NCI-H2227 (cell line): ENCODE data around the gene CD248.
A peak's percentile ranks its signal among the peaks of the same experiment; 100 is the strongest.

ENCODE experiments used
- DNase-seq: peaks from one replicate; lab custom pipeline; 2025; ENCODE audit not compliant: unreplicated experiment; lab: John Stamatoyannopoulos, UW

Gene CD248

DNA sequence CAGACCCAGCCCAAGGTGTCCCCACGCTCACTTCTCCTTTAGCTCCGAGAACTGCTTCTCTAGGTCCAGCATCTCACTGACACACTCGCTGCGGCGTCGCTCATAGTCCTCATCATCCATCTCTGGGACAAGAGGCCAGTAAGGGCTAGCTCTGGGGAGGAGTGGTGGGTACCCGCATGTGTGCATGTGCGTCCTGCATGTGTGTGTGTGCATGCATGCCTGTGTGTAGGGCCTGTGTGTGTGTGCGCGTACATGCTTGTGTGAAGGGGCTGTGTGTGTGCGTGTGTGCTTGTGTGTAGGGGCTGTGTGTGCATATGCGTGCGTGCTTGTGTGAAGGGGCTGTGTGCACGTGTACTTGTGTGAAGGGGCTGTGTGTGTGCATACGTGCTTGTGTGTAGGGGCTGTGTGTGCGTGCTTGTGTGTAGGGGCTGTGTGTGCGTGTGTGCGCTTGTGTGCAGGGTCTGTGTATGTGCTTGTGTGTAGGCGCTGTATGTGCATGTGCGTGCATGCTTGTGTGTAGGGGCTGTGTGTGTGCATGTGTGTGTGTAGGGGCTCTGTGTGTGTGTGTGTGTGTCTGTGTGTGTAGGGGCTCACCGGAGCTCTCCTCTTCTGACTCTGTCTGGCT lies 24.8 kb upstream of the CD248 start:
- DNase-seq, result no peak

GRCh38 chr11:66340596-66341501 lies 24.0 kb upstream of the CD248 start:
- DNase-seq, result no peak

DNA sequence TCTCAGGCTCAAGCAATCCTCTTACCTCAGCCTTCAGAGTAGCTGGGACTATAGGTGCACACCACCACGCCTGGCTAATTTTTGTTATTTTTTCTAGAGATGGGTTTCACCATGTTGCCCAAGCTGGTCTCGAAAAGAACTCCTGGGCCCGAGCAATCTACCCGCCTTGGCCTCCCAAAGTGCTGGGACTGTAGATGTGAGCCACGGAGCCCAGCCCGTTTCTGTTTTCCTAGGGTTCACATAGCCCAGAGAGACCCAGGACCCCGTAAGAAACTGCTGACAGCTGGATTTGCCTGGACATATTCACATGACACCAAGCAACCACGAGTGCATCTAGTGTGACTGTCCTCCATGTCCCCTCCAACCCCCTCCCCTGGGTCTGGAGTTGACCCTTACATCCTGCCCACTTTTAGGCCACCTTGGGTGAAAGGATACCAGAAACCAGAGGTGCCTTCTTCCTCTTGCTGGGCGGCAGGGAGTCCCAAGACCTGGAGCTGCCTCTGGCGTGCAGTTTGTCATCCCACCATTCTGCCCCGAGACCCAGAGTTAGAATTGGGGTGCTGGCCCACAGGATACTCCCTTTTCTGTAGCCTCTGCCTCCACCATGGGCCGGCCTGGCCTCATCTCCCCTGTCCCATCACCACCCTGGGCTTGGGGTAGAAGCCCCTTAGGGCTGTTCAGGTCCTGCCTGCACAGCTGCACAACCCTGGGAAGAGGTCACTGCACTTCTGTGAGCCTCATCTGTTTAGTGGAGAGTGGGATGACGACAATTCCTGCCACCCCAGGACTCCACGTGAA lies 23.0 kb upstream of the CD248 start:
- no peak for DNase-seq

DNA sequence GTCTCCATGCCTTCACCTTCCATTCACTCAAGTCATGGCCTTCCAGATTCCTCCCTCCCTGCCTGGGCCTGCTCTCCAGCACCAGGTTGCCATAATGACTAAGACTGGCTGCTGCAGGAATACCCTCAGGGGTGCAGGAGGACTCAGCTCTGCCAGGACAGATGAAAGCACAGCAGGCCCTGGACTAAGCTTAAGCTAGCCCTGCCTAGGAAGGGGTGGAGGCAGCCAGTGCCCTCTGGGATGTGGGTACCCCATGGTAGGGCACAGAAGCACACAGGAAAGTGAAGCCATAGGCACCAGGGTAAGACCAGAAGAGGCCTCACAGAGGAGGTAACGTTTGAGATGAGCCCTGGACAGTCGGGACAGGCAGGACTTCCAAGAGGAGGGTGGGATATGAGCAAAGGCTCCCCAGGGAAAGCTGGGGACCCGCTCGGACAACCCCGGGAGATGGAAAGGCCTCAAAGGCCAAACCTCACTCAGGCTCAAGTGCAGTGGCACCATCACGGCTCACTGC lies 22.4 kb upstream of the CD248 start:
- no peak for DNase-seq

DNA sequence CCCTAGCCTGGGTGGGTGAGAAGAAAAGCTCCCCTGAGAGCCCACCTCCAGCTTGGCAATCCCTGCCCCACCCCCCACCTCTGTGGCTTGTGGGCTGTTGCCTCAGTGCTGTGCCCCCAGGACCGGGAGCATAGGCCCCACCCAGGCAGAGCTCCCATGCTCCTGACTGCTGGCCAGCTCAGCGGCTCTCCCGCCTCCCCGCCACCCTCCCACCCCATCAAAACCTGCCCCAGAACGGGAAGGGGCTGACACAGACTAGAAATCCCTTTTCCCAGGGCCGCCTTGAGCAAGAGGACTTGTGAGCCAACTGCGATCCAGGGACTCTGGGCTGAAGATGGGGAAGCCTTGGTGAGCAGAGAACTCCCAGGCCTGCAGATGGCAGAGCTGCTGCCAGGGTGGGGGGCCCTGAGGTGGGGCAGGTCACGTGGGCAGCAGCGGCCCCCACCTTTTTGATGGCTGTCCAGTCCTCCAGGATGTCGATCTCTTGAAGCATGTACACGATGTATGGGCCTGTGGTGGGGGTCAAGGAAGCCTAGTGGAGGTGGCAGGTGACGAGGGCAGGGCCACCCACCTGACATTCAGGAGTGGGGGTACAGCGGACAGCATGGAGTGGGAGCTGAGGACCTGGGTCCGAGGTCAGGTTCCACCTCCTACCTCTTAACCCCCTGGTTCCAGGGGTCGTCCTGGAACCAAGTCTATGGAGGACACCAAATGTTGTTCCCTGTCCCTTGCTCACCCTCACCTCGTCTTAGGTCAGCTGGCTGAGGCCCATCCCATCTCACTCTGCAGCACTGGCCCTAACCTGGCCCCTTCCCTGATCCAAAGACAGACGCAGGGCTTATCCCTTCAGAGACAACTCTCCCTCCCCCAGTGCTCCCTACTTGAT lies 21.7 kb upstream of the CD248 start:
- DNase-seq, result no peak

DNA sequence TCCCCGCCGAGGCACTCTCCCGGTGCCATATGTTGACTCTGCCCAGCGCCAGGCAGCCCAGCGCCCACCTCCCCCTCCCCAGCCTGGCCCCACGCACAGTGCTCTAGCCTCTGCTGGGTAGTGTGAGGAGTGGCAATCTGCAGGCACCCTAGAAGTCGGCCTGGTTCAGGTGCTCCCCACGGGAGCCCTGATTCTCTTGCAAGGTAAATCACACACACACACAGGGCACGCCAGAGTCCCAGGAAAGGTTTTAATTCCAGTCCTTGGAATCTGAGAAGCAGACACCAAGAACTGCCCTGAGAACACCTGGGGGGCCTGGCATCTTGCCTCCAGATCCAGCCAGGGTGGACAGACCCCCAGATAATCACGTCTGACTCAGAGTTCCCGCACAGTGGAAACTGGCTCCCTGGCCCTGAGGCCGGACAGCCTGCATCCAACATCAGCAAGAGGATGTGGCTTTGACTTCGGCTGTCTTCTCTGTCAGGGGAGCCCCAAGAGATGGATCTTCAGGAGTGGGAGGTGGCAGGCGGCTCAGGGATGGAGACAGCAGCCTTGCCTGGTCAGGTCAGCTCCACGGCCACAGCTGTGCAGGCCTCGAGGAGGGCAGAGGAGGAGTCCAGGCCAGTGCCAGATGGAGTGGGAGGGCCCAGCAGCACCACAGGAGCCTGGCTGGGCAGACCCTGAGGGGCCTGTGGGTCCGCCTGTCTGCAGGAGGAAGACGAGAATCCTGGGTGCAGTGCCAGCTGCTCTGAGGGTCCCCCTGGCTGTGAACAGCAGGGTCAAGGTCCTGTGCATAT lies 20.5 kb upstream of the CD248 start:
- DNase-seq, result no peak

DNA sequence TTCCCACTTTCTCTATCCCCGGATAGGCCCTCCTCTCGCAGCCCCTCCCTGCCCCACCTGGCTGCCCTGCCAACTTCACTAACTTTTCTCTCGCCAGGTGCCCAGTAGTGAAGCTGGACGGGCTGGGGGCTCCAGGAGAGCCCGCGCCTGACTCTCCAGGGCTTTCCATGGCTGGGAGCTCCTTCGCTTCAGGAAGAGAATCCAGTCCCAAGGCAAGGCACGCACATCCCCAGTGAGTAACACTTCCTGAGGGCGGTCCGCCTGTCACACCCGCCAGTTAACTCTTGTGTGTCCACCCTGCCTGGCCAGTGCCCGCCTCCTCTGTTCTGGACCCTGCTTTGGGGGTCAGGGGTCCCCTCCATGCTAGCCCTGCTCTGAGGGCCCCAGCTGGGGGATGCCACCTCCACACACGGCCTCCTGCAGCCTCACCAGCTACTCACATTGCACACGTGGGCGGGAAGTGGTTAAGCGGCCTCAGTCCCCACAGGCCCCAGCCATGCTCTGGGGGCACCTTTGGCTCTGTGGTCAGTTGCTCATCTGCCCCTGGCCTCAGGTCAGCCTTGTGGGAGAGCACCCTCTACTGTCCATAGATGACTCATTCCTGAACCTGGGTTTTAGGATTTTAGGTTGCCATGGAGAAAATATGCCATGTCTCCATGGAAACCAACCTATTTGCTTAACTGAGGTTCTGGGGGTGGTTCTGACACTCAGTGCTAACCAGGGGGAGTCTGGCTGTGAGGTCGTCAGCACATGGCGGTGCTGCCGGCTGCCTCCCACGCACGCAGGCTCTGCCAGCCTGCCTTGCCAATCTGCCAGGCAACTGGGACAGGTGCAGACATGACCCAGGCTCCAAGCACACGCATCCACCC lies 19.6 kb upstream of the CD248 start, which contains the start of gene RIN1:
Gene RIN1, minus strand, starts transcription at position 201 of the 869 bp plus-strand sequence. Its CDS starts 32 bp downstream, at position 169.
- DNase-seq, result peak; percentile 63

GRCh38 chr11:66335531-66336233 lies 18.8 kb upstream of the CD248 start:
- no peak for DNase-seq

DNA sequence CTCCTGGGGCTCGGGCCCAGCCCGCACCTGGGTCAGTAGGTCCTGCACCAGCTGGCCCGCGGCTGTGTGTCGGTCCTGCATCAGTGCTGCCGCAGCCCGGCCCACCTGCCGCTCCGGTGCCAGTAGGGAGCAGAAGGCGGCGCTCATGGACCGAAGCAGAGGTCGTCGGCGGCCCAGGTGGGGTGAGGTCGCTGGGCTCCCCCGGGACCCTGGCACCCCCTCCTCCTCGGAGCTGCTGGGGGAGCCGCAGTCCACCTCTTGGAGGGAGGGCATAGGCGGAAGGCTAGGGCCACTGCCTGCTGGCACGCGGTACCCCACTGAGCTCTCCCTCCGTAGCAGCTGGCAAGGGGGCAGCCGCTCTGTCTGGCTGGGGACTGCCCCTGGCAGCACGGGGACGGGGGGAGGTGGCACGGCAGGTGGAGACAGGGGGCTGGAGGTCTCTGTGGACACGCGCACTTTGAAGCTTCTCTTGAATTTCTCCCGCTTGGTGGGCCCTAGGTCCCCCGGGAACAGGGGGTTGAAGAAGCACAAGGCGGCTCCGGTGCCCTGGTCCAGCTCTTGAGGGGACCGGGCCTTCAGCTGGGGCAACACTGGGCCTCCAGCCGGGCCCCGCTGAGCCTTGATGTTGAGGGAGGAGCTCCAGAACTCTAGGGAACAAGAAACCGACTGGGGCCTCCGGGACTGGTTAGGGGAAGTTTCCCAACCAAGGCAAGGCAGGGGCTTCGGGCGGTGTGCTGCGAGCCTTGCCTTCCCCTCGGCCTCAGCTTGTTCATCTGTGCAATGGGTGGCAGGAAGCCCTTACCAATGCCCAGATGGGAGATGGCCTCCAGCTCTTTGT lies 18.0 kb upstream of the CD248 start:
- DNase-seq, result no peak

- no peak for DNase-seq
Observed at GRCh38 chr11:66333896-66334604, 17.2 kb upstream of the CD248 start.

DNA sequence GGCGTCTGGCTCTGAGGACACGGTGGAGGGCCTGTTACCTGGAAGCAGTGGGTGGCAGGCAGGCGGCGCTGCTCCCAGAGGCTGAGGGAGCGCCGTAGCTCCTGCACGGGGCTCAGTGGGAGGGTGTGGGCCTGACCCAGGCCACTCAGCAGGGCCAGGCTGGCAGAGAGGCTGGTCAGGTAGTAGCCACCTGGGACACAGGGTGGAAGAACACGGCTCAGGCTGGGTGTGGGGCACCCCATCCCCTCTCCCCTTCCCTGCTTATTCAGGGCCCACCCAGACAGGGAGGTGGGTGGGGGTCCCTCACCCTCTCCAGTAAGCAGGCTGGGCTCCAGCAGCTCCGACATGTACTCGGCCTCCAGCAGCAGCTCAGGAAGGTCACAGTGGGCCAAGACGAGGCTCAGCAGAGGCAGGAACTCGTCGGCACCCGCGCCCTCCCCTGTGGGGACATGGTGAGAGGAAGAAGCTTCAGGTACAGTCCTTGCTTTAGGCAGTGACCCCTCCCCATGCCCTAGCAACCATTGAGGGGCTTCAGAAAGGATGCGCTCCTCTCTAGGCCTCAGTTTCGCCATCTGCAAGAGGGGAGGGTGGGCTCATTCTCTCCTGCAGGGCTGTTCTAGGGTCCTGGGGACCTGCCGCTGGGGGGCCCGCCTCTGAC lies 16.5 kb upstream of the CD248 start:
- DNase-seq, result no peak

- no peak for DNase-seq
Observed at GRCh38 chr11:66332371-66333219, 15.8 kb upstream of the CD248 start.

GRCh38 chr11:66331542-66332370 lies 14.9 kb upstream of the CD248 start:
- no peak for DNase-seq

GRCh38 chr11:66330931-66331330 lies 14.1 kb upstream of the CD248 start:
- DNase-seq, result no peak
